Activated naive CD4-positive, alpha-beta T cell treated with Interleukin-2 at 50 U/mL for 16 hours (primary cell): ENCODE data around the gene MTMR1.
A peak's percentile ranks its signal among the peaks of the same experiment; 100 is the strongest.

ENCODE experiments used
- DNase-seq: peaks from one replicate; pipeline ENCODE4 v3.0.0-alpha.2; 2020

MTMR1 gene

DNA sequence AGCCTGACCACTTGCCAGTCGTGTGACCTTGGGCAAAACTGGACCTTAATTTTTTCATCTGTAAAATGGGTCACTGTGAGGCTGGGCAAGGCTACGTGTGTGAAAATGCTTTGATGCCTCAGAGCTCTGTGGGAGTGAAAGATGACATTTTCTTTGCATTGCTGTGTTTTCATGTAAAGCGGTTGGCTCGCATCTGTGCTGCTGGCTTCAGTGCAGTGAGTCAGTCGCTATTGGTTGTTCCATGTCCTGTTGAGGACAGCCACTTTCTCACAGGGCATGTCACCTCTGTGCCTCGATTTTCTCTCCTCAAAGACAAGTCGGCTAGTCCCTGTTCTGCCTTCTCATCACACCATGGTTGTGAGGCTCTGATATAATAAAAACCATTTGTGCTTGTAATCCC is 4.4 kb downstream of the MTMR1 start:
- DNase-seq: peak; percentile 15

DNA sequence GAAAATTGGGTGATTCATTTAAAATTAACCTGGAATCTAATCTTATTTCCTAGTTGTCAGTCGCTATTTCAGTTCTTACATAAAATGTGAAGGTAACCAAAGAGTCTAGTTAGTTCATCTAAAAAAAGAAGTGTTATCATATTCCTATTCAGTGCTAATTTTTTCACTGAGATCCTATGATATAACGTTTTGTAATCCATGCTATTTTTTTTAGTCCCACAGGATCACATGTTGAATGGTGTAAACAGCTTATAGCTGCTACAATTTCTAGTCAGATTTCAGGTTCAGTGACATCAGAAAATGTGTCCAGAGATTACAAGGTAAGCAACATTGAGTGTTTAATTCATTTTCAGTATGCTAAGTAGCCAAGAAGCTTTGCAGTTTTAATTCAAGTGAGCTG is 5.8 kb downstream of the MTMR1 start:
- DNase-seq: no peak

DNA sequence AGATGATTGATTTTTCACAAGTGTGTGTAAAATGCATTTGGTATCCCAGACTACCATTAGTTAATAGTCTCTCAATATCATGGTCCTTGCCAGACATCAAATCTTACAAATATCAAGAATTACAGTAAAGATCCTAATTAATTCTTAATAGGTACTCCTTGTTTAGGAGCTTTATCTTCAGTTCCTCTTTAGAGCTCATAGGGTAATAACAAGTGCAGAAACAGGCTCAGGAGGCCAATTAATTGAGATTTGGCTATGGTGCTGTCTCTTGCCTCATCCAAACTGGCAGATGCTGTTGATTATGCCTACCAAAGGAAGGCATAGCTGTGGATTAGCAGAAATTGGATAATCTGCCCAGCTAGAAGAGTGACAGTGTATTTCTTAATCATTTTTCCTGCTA is 6.9 kb downstream of the MTMR1 start:
- DNase-seq: no peak

DNA sequence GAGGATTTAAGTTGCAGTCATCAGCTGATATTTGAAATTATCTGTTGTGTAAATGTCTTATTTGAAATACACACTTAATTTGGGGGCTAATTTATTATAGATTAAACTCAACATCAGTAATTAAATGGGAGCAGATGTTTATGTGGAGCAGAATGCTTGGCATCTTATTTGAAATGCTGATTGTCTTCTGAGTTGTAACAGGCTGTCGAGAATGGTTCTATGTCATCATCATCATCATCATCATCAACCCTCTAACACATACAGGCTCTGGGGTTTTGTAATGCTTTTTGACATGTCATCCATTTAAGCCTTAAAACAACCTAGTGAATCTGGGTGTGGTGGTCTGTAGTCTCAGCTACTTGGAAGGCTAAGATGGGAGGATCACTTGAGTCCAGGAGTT is 8.2 kb downstream of the MTMR1 start:
- no peak for DNase-seq

DNA sequence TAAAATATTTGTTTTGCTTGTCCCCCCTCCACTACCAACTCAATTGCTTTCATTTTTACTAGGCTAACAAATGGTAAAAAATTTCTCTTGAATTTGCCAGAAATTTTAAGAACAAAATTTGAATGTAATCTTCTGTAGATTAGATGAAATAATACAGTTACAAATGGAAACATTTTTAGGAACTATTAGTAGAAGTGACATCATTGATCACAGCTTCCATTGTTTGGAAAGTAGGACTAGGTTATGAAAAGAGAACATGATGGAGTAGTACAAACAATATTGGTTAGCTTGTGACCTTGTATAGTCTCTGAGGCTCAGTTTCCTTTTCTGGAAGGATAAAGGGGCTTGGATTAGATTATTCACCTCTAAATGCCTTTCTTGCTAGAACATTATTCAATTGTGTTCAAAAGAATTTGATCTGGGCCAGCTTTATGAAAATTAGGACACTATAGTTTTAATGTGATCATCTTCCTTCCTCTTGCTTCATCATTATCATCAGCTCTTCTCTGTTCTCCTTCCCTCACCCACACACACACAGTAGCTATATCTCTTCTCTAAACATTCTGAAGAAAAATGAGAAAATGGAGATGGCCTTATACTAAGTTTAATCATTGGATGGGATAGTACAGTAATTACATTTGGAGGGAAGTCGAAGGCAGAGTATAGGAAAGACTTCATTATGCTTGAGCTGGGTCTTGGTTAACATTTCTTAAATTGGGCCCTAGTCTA is 9.9 kb downstream of the MTMR1 start:
- no peak for DNase-seq

DNA sequence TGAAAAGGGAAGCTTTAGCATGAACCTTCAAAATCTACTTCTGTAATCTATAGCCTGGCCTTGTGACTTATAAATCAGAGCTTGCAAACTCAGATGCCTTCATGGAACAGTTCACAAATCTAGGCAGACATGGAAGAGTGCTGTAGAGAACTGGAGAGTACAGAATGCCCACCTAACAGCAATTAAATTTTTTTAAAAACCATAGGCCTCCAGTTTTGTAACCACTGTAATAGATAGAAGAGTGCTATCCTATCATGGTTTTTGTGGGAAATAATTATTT is 10.4 kb downstream of the MTMR1 start:
- no peak for DNase-seq

DNA sequence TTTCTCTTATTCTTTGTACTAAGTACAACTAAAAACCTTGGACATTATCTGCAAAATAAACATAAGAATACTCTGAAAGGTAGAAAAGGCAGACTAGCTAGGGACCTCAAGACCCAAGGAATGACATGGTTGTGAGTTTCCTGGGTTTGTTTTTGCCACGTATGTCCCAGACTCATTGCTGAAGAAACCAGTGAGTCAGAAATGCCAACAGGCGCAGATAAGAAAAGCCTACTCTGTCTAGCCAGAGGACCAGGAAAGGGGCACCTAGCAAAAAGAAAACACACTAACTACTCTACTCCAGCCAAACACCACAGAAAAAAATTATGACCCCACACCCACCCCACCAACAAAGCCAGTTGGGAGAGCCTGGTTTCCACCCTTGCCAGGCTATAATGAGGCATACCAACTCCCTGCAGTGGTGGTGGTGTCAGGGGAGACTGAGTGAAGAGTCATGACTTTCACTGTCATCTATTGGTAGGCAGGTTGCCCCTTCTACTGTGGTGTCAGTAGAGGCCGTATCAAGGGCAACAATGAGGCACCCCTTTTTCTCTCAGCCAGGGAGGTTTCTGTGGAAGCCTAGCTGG is 10.9 kb downstream of the MTMR1 start:
- DNase-seq: peak; percentile 21

DNA sequence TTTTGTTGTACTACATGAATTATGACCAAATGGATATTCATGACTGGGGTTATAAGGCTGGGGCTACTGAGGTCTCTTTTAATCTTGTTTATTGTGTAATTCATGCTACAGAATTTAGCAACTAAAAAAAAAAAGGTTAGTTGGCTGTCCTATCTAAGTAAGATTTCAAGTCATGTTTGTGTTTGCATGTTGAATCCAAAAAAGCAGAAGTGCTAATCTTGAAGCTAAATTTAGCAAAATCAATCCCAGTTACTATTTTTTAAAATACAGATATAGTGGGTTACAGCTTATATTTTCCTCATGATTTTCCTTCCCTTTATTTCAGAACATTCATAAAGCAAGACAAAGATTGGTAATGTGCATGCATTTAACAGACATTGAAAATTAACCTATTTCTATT is 19.4 kb downstream of the MTMR1 start:
- no peak for DNase-seq

DNA sequence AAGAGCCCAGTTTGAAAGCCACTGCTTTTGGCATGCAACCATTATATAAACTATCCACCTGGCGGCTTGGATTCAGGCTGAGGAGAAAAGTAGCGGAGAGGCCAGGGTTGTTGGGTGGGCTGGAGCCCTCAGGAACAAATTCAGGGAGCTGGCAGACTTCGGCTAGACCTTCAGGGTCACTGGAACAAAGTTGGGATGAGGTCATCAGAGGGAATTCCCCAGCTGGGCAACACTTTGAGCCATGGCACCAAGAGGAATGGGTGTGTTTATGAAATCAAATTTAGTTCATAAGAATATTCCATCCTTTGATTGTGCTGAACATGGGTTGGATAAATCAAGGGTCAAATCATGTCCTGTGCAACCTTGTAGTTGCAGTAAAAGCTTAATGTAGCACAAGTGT is 22.0 kb downstream of the MTMR1 start:
- DNase-seq: no peak

DNA sequence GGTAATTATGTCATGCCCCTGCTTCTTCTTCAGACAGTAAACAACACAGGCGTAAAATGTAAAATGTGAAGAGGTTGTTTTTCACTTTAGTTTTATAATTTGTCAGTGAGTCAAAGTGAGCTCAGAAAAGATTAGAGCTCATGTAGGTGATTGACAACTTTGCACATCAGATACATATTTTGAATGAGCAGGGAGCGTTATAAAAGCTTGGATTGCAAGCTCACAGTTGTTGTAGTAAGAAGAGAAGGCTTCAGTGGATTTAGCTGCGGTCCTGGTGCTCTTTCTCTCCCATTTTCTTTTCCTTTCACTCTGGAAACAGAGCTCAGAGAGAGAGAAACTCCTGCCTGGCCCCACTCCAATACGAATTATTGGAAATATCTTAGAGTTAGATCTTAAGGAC is 26.4 kb downstream of the MTMR1 start:
- DNase-seq: no peak

DNA sequence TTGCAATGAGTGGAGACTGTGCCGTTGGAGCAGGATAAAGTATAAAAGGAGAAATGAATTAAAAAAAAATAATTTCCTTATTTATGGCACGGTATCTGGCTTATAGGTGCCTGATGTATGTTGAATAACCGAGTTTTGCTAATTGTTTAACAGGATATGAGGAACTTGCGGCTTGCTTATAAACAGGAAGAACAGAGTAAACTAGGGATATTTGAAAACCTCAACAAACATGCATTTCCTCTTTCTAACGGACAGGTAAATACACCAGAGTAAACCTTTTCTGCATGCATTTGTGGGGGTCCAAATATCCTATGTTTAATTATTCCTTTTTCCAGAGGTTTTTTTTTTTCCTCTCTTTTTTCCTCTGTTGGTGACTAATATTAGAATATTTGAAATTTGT is 36.8 kb downstream of the MTMR1 start:
- no peak for DNase-seq

DNA sequence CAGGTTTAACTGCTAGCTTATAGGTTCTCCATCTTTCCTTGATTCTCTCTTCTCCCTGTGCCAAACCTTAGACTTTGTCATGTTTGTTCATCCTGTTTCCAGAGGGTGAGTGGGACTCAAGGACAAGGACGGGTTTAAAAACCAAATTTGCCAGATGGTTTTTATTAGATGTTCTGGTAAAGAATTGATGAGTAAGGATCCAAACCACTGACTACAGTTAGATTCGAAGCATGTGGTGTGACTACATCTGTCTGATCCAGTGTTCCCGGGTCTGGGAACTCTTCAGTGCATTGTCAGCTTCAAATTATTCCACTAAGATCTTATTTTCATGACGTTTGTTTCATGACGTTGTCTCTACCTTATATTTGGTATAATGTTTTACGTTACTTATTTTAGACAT is 37.5 kb downstream of the MTMR1 start:
- no peak for DNase-seq

DNA sequence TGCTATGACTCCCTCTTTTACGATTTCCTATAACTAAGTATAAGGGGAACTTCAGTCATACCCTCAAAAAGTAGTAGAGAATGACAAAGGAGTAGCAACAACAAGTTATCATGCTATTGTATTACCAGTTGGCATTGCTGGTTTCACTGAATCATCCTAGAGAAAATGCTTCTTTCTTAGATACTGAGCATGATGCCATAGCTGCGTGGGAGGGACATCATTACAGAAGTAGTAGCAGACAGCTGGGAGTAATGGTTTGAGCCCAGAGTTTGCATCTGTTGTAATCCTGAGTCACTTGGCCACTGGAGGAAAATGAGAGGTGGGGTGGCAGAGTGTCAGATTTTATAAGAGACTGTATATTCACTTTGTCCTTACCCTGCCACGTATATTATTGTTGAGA is 38.6 kb downstream of the MTMR1 start:
- peak; percentile 62 for DNase-seq

DNA sequence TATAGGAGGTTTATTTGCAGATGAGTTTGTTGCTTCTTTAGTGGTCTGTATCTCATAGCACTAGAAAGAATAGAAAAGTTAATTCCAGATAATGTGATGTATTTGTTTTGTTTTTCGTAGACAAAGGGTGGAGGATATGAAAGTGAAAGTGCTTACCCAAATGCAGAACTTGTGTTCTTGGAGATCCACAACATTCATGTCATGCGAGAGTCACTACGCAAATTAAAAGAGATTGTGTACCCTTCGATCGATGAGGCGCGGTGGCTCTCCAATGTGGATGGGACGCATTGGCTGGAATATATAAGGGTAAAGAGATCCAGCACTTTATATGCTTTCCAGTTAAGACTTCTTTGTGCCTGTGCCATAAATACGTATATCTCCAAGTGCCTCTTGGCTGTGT is 43.3 kb downstream of the MTMR1 start:
- DNase-seq: no peak

DNA sequence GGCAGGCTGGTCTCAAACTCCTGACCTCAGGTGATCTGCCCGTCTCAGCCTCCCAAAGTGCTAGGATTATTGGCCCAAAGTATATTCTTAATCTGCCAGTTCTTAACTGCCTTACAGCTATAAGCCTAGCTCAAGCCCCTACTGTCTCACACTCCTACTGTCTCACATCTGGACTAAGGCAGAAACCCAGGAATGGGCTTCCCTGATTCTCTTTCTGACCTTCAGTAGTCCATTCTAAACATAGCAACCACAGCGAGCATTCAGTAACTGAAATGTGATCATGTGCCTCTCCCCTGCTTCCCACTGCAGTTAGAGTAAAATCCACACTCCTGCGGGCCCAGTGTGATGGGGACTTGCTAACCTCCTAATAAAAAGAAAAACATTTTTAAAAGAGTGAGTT is 58.9 kb downstream of the MTMR1 start:
- DNase-seq: no peak

DNA sequence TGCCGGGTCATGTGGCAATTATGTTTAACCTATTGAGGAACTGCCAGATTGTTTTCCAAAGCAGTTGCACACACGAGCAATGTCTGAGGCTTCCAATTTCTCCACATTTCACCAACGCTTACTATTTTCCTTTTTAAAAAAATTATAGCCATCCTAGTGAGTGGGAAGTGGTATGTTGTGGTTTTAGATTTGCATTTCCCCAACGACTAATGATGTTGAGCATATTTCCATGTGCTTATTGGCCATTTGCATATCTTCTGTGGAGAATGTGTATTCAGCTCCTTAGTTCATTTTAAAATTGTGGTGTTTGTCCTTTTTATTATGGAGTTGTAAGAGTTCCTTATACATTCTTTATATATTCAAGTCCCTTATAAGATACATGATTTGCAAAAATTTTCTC is 60.2 kb downstream of the MTMR1 start:
- DNase-seq: no peak

DNA sequence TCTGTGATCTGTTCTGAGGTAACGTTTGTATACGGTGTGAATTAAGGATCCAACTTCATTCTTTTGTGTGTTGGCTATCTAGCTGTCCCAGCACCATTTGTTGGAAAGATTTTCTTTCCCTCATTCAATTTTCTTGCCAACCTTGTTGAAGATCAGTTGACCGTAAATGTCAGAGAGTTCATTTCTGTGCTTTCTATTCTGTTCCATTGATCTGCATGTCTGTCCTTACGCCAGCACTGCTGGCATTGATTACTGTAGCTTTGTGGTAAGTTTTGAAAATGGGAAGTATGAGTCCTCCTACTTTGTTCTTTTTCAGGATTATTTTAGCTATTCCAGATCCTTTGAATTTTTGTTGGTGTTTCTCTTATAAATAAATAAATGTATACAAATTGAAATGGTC is 60.8 kb downstream of the MTMR1 start:
- DNase-seq: no peak

DNA sequence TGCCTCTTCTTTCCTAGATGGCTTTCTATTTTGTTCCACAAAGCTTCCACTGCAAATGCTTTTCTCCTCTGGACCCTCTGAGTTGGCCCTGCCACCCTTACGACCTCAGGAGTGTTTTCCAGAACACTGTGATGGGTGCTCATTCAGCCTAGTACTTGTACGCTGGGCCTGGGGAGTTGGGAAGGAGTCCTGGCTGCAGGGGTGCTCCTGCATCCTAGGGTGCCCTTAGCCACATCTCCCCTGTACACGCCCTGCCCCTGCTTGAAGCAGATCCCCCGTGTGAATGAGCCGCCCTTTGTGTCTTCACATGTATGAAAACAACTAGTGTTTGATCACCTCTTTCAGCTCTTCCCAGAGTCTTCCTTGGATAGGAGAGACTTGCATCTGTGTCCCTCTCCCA is 64.2 kb downstream of the MTMR1 start:
- DNase-seq: no peak

DNA sequence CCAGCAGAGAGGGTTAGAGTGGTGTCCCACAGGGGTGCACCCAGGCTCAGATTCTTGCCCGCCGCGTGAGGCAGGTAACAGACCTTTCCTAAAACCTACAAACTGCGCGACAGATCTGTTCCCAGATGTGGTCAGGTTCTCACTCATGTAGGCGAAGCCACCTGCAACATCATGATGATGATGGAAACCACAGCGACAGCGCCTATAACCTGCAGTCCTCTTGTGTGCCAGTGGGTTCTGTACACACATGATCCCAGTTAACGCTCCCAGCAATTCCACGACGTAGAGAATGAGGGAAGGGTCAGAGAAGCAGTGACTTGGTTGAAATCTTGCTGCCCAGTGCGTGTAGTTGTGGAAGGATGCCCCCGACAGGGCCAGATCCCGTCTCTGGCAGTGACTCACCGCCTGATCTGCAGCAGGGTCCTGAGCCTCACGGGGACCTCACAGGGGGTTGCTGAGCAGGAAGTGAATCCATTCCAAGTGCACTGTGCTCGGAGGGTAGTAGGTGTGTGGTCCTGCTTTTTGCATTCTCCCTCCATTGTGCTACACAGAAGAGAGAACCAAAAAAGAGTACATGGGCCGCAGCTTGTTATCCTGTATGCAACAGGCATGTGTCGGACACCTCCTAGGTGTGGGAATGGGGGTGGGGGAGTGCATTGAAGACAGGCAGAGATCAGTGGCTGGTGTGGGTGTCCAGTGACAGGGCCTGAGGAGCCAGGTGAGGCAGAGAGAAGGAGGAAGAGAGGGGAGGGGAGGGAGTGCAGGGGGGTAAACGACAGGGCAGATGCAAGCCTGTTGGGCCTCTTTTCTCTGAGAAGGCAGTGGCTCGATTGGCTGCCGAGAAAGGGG is 66.6 kb downstream of the MTMR1 start:
- no peak for DNase-seq

DNA sequence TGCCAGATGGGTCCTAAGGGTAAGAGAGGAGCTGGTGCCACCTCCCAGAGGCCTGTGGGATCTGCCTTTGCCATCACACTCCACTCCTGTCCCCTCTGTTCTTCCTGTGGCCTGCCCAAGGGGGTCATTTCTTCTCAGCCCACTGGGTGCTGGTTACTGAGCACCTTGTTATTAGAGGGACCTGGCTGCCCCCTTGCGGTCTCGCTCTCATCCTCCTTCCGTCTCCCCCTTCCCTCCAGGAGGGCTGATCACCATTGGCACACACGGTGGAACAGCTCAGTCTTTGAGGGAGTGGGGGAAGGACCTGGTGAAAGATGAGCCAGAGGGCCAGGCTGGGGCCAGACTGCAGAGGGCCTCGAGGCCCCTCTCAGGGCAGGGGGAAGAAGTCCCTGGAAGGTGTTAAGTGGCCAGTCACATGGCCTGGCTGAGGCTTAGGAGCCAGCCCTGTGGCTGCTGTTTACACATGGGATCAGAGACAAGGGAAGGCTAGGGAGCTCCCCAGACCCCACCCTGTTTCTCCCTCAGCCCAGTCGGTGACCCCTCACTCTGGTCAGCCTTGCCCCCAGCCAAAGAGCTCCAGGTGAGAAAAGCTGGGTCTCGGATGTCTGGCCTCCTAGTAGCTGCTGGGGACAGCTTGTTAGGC is 68.1 kb downstream of the MTMR1 start:
- DNase-seq: no peak

DNA sequence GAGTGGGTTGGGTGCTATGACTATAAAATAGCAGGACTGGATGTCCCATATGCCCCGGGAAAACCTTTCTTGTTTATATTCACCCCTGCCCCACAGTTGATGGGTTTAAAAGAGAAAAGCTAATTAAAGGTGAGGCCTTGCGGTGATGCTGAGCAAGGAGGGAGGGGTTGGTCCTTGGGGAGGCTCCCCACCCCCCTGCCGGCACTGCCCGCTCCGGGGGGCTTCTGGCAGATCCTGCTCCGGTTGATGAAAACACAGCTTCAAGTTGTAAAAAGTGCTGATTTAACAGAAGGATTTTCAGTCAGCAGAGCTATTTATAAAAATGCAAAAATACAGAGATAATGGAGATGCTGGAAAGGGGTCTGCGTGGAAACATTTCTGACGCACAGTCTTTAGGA is 68.6 kb downstream of the MTMR1 start:
- DNase-seq: no peak

DNA sequence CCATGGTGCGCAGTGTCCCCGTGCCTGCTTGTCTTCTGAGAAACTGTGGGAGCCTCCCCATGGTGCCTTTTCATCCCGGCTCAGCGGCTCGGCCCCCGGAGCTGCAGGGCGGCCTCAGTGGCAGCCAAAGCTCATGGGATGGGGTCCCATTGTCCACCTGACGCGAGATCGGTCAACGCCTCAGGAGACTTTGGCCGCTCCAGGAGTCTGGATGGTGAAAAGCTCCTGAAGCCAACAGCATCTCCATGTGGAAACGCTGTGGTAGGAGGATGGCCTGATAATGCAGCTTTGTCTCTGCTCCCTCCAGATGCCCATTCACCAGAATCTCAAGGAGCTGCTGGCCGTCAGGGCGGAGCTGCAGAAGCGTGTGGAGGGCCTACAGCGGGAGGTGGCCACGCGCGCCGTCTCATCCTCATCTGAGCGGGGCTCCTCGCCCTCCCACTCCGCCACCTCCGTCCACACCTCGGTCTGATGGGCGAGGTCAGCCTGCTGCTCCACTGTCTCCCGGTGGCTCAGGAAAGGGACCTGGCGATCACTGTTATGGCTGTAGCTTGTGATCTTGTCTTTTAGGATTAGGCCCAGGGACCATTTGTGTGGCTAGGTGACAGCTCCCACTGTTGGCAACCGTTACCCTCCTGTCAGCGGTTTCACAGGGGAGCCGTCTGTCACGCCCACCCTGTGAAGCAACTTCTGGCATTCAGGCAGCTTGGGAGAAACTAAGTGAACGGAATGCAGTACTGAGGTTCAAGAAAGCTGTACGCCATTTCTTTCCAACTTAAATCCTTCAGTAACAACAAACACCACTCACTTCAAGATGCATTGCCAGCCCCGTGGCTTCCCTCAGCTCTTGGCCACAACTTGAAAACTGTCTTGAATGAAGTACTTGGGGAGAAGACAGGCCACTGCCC is 69.3 kb downstream of the MTMR1 start:
- DNase-seq: no peak

DNA sequence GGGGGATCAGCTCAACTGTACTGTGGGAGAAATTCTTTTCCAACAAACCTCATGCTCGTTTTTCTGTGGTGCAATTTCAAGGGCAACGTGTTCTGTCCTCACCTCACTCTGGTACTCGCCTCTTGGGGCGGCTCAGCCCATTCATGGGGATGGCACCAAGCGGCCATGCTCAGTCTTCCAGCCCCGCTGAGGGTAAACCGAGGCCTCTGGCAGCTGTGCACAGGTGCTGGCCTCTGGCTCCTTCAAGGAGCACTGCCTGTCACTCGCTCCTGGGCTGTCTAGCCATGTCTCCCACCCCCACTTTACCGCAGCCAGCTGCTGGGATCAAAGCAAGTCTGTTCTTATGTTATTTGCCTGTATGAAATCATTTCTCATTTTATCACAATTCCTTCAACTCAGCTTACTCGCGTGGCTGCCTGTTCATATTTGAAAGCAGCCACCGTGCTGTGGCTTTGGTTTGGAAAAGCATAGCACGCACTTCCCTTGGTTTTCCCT is 70.2 kb downstream of the MTMR1 start:
- DNase-seq: no peak
